ENCODE measurements around the gene TRABD.
"Not testable (repeated sequence)": the region's sequence is repeated elsewhere in the genome, so short reads cannot be mapped to it uniquely, and the experiment has no call there.

TRABD gene

DNA sequence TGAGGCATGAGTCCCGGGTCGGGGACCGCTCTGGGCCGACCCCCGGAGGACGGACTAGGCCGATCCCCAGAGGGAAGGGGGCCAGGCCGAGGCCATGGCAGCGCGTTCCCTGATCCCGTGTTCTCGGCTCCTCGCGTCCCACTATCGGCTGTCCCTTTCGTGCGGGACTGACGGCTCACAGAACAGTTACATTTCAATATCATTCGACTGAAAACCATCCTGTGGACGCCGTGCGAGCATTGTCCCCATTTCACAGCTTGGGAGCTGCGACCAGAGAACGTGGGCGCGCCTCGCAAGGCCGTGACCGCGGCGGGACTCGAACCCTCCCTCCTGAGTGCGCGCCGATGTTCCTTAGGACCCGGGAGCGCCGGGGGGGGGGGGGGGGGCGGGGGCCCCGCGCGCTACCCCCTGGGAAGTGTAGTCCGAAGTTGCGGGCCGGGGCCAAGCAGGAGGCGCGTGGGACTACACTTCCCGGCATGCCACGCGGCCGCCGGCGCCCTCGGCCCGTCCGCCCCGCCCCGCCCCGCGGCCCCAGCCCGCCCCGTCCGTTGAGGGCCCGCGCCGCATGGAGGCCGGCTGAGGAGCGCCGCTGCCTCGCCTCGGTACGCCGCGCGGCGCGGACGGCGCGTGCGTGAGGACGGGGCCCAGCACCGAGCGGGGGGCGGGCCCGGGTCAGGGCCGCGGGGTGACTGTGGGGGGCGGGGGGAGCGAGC, at the start of gene TRABD:
Gene TRABD (plus strand): TSS at position 539 of the 713 bp plus-strand sequence. CDS start 7,148 bp downstream, outside the sequence.
- DNase-seq (ENCODE audit: low spot score): peak; percentile 92

DNA sequence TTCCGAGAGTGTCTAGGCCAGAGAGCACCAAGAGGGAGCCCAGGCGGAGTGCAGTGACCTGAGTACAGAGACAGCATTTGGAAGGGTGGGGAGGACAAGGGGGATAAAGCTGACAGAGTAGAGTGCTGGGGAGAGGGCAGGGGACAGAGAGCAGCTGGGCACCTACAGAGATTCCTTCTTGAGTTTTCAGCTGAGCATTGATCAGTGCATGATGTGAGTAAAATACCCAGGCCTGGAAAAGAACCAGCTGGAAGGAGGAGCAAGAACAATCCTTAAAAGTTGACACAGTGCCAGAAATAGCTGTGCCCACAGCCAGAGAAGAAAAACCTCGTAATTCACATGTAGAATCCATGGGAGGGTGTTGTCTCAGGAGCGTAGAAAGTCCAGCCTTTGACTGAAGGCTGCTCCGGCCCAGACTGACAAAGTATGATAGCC, 49.1 kb upstream of the TRABD start:
- no peak for DNase-seq (ENCODE audit: low spot score)

DNA sequence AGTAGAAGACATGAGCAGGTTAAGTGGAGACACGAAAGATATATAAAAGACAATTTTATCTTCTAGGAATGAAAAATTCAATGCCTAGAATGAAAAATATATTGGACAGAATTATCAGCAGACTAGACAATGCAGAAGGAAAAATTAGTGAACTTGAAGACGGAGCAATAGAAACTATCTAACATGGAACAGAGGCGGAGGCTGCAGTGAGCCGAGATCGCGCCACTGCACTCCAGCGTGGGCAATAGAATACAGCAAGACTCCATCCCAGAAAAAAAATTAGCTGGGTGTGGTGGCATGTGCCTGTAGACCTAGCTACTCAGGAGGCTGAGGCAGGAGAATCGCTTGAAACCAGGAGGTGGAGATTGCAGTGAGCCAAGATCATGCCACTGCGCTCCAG, 48.4 kb upstream of the TRABD start:
- not testable (repeated sequence) for DNase-seq (ENCODE audit: low spot score)

DNA sequence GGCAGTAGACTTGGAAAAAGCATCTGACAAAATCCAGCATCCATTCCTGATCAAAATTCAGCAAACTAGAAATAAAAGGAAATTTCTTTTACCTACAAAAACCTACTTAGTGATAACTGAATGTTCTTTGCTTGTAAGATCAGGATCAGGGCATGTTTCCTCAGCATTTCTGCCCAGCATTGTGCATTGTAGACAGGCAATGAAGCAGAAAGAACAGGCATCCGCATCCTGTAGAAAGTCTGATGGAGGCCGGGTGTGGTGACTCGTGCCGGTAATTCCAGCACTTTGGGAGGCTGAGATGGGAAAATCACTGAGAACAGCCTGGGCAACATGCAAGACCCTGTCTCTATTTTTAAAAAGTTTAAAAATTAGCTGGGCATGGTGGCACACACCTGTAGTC, 47.7 kb upstream of the TRABD start:
- no peak for DNase-seq (ENCODE audit: low spot score)

GRCh38 chr22:50138988-50139387, 46.7 kb upstream of the TRABD start:
- DNase-seq (ENCODE audit: low spot score): no peak

- DNase-seq (ENCODE audit: low spot score): no peak
Measured at GRCh38 chr22:50139843-50140415, 45.8 kb upstream of the TRABD start.

- DNase-seq (ENCODE audit: low spot score): no peak
Measured at GRCh38 chr22:50140615-50141014, 45.1 kb upstream of the TRABD start.

- DNase-seq (ENCODE audit: low spot score): no peak
Measured at GRCh38 chr22:50141462-50141861, 44.3 kb upstream of the TRABD start.

GRCh38 chr22:50141891-50142363, 43.8 kb upstream of the TRABD start:
- no peak for DNase-seq (ENCODE audit: low spot score)

DNA sequence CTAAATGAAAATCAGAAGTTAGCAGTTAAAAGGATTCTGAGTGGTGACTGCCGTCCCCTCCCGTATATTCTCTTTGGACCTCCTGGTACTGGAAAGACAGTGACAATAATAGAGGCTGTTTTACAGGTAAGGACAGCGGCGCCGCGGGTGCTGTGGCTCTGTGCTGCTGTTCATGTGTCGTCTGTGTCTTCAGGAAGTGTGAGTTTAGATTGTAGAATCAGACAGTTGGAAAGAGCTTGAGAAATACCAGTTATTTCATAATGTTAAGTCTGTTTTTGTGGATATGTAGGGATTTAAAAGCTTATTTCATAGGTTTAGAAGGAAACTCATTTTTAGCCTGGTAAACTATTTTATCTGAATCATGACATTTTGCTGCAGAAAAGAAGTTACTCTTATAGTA, 42.6 kb upstream of the TRABD start:
- no peak for DNase-seq (ENCODE audit: low spot score)

- no peak for DNase-seq (ENCODE audit: low spot score)
Measured at GRCh38 chr22:50144005-50144614, 41.6 kb upstream of the TRABD start.

- no peak for DNase-seq (ENCODE audit: low spot score)
Measured at GRCh38 chr22:50145721-50146438, 39.8 kb upstream of the TRABD start.

GRCh38 chr22:50146439-50147238, 39.1 kb upstream of the TRABD start:
- no peak for DNase-seq (ENCODE audit: low spot score)

- not testable (repeated sequence) for DNase-seq (ENCODE audit: low spot score)
Measured at GRCh38 chr22:50147258-50148165, 38.2 kb upstream of the TRABD start.

GRCh38 chr22:50148166-50148500, 37.6 kb upstream of the TRABD start:
- DNase-seq (ENCODE audit: low spot score): no peak

DNA sequence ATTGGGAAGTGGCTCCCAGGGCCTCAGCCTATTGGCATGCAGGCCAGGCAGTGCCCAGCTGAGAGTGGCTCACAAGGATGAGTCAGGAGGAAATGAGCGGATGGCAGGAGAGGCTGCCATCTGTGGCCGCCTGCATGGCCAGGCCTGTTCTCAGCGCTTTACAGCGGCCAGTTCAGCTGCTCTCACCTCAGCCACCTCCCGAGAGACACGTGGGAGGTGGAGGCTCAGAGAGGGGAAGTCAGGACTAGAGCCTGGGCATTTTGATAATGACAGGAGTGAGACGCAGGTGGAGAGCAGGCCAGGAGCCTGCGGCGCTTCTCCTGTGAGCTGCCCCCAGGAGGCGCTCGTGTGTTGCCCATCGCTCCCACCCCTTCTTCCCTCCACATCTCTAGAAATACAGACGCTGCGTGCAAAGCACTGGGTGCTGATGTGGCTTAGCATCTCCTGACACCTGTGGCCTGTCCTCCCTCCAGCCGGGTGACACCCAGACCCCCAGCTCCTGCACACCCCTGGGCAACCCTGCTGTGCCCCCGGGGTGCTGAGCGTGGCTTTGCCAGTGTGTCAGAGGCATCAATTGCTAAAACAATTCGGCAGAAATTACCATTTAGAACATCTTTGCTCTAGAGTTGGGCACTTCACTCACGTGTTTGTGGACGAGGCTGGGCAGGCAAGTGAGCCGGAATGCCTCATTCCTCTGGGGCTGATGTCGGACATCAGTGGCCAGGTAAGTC, 36.6 kb upstream of the TRABD start:
- DNase-seq (ENCODE audit: low spot score): peak; percentile 75

DNA sequence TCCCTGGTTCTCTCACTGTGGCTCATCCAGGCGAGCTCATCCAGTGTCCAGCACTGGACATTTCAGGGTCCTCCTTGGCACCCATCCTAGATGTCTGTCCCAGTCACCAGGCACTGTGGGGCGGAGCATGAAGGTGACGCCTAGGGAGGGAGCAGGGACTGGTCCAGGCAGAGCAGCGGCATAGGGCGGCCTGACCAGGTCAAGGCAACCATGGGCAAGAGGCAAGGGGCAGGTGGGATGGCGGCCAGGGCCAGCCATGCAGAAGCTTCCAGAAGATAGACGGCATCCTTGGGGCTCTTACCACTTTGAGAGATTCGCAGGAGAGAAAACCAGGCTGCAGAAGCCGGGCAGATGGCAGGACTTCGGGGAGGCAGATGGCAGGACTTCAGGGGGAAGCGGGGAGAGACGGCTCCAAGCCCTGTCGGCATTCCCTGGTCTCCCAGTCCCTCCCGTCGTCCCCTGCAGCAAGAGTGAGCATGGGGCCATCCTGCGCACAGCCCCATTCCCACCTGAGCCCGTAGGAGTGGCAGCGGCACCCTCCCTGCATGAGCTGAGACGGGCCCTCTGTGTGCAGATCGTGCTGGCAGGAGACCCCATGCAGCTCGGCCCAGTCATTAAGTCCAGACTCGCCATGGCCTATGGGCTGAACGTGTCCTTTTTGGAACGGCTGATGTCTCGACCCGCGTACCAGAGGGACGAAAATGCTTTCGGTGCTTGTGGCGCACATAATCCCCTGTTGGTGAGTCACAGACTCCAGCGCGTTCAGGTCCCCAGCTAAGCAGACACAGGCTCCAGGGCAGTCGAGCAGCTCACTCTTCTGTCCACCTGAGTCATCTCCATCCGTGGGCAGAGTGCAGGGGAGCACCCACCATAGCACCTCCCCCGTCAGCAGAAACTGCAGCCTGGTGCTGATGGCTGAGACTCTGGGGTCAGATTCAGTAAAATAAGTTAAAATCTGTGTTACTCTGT, 35.3 kb upstream of the TRABD start:
- no peak for DNase-seq (ENCODE audit: low spot score)

DNA sequence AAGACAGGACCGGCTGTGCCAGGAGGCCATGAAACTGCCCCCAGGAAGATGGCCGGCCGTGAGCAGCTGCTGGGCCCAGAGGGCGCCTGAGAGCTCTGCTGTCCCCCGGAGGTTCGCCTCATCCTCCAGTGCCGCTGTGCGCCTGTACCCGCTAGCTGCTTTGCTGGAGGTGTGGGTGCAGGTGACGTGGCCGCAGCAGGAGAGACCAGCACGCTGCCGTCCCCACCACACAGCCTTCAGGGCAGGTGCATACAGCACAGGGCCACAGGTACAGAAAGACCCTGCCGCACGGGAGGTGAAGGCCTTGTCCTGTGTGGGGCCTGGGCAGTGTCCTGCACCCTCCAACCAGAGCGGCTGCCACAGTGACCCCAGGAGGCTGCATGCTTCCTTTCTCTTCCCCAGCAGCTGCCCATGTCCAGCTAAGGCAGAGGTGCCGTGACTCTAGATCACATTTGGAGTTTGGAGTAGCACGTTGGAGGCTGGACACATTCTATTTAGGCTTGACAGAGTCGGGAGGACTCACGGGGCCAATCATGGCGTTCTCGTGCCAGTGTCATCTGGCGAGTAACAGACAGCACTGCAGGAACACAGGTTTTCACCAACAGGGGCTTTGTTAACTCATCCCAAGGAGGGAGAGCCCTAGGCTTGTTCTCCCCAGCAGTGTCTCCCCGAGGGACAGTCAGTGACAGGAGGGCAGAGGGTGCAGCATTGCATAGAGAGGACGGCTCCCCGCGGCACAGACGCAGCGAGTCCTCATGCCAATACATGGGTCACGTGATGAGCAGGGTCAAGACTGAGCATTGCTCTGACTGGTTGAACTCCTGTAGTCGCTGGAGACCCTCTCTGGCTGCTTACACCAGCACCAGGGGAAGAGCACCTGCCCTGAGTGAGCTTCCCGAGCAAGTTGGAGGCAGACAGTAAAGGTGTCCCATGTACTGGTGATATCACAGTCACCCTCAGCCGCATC, 33.9 kb upstream of the TRABD start:
- no peak for DNase-seq (ENCODE audit: low spot score)

All from CD4-positive, alpha-beta T cell treated with Interleukin-6 at 100 ng/mL for 8 hours (primary cell).